H9 (cell line): ENCODE results near the gene PPTC7. TPM values are rescaled to one million over a fixed set of nuclear protein-coding genes. Genes with fewer than 3 reads are reported as not detected.

Experiments used
- DNase-seq: peaks from one replicate; pipeline ENCODE4 v3.0.0-alpha.2; 2017
- H2AFZ ChIP-seq: one replicate; pipeline ENCODE4 v1.6.1; 2013; ENCODE audit warnings: mild to moderate bottlenecking, low read length, control low read depth, moderate library complexity
- H2AK5ac ChIP-seq: 2 replicates; pipeline ENCODE4 v1.6.1; 2013; ENCODE audit warnings: low read length, control low read depth, mixed read lengths; ENCODE audit not compliant: insufficient read length
- H2BK120ac ChIP-seq: one replicate; pipeline ENCODE4 v1.6.1; 2013; ENCODE audit warnings: low read depth, mild to moderate bottlenecking, low read length, control low read depth, inconsistent platforms; ENCODE audit not compliant: poor library complexity, severe bottlenecking
- H2BK12ac ChIP-seq: 2 replicates; pipeline ENCODE4 v1.6.1; 2013; ENCODE audit warnings: low read length, control low read depth, mixed read lengths, low read depth; ENCODE audit not compliant: insufficient read length
- H2BK15ac ChIP-seq: 2 replicates; pipeline ENCODE4 v1.6.1; 2013; ENCODE audit warnings: low read depth, low read length, control low read depth
- H2BK20ac ChIP-seq: one replicate; pipeline ENCODE4 v1.6.1; 2013; ENCODE audit warnings: low read depth, mild to moderate bottlenecking, low read length, control low read depth, inconsistent platforms; ENCODE audit not compliant: poor library complexity, severe bottlenecking
- H2BK5ac ChIP-seq: 2 replicates; pipeline ENCODE4 v1.6.1; 2013; ENCODE audit warnings: low read length, control low read depth, mixed read lengths; ENCODE audit not compliant: insufficient read length
- H3K14ac ChIP-seq: 2 replicates; pipeline ENCODE4 v1.6.1; 2013; ENCODE audit warnings: low read length, control low read depth; ENCODE audit not compliant: insufficient read depth
- H3K18ac ChIP-seq: 2 replicates; pipeline ENCODE4 v1.6.1; 2013; ENCODE audit warnings: low read depth, mild to moderate bottlenecking, mixed read lengths, low read length, control low read depth; ENCODE audit not compliant: insufficient read length
- H3K23ac ChIP-seq: 2 replicates; pipeline ENCODE4 v1.6.1; 2013; ENCODE audit warnings: low read length, control low read depth, mixed read lengths, low read depth; ENCODE audit not compliant: insufficient read length
- H3K23me2 ChIP-seq: 2 replicates; pipeline ENCODE4 v1.6.1; 2013; ENCODE audit warnings: low read depth, mild to moderate bottlenecking, mixed read lengths, low read length, control low read depth; ENCODE audit not compliant: insufficient read length, poor library complexity, severe bottlenecking
- H3K27ac ChIP-seq: 2 replicates; pipeline ENCODE4 v1.5.1; 2013; ENCODE audit warnings: low read length, control low read depth, mixed read lengths, low read depth; ENCODE audit not compliant: insufficient read length
- H3K27me3 ChIP-seq: 2 replicates; pipeline ENCODE4 v1.6.1; 2013; ENCODE audit warnings: low read length, control low read depth, inconsistent platforms; ENCODE audit not compliant: insufficient read depth
- H3K4ac ChIP-seq: 2 replicates; pipeline ENCODE4 v1.6.1; 2013; ENCODE audit warnings: low read depth, mild to moderate bottlenecking, control low read depth, inconsistent platforms, low read length, moderate library complexity
- H3K4me1 ChIP-seq: 2 replicates; pipeline ENCODE4 v1.6.1; 2013; ENCODE audit warnings: low read length, control low read depth, inconsistent platforms; ENCODE audit not compliant: insufficient read depth
- H3K4me2 ChIP-seq: 2 replicates; pipeline ENCODE4 v1.6.1; 2013; ENCODE audit warnings: low read length, control low read depth, mixed read lengths; ENCODE audit not compliant: insufficient read length, insufficient read depth
- H3K56ac ChIP-seq: 2 replicates; pipeline ENCODE4 v1.6.1; 2013; ENCODE audit warnings: low read depth, mild to moderate bottlenecking, mixed read lengths, low read length, control low read depth; ENCODE audit not compliant: insufficient read length
- H3K79me1 ChIP-seq: 2 replicates; pipeline ENCODE4 v1.6.1; 2013; ENCODE audit warnings: low read depth, mild to moderate bottlenecking, moderate library complexity, low read length, control low read depth, inconsistent platforms; ENCODE audit not compliant: insufficient read depth, poor library complexity, severe bottlenecking
- H3K79me2 ChIP-seq: 2 replicates; pipeline ENCODE4 v1.6.1; 2013; ENCODE audit warnings: low read length, control low read depth, inconsistent platforms; ENCODE audit not compliant: insufficient read depth
- H3K9ac ChIP-seq: 2 replicates; pipeline ENCODE4 v1.6.1; 2013; ENCODE audit warnings: low read length, control low read depth, mixed read lengths; ENCODE audit not compliant: insufficient read length; ENCODE audit errors: extremely low read depth
- H3K9me3 ChIP-seq: one replicate; pipeline ENCODE4 v1.6.1; 2013; ENCODE audit warnings: low read depth, low read length, inconsistent platforms; ENCODE audit not compliant: control insufficient read depth
- H3T11ph ChIP-seq: one replicate; pipeline ENCODE4 v1.6.1; 2013; ENCODE audit warnings: mild to moderate bottlenecking, low read length, control low read depth, inconsistent platforms
- H4K20me1 ChIP-seq: one replicate; pipeline ENCODE4 v1.6.1; 2013; ENCODE audit not compliant: control insufficient read depth, insufficient read length, insufficient read depth
- H4K5ac ChIP-seq: 2 replicates; pipeline ENCODE4 v1.6.1; 2013; ENCODE audit warnings: low read depth, mild to moderate bottlenecking, mixed read lengths, low read length, control low read depth; ENCODE audit not compliant: insufficient read length
- H4K8ac ChIP-seq: replicated peaks from 2 replicates; pipeline ENCODE4 v1.6.1; 2013; ENCODE audit warnings: low read length, control low read depth, mixed read lengths, low read depth; ENCODE audit not compliant: insufficient read length
- H4K91ac ChIP-seq: 2 replicates; pipeline ENCODE4 v1.6.1; 2013; ENCODE audit warnings: low read depth, mild to moderate bottlenecking, moderate library complexity, mixed read lengths, low read length, control low read depth; ENCODE audit not compliant: insufficient read length
- H3K27ac Mint-ChIP-seq, 3 experiments: 2 replicates in 2 of 3; 3 replicates in 1 of 3; pipeline ENCODE4 v1.8.0; 2020 to 2021; ENCODE audit warnings: mixed read lengths in 3 of 3, mild to moderate bottlenecking in 1 of 3, moderate library complexity in 1 of 3
- H3K27me3 Mint-ChIP-seq: 2 replicates; pipeline ENCODE4 v1.8.0; 2021; ENCODE audit warnings: low read depth, mild to moderate bottlenecking, moderate library complexity, mixed read lengths
- H3K36me3 Mint-ChIP-seq, 3 experiments: 2 replicates in 2 of 3; 3 replicates in 1 of 3; pipeline ENCODE4 v1.8.0; 2020 to 2021; ENCODE audit warnings: low read depth in 3 of 3, mixed read lengths in 3 of 3; ENCODE audit not compliant: insufficient read depth in 1 of 3
- H3K4me1 Mint-ChIP-seq, 2 experiments: 2 replicates each; pipeline ENCODE4 v1.8.0; 2020; ENCODE audit warnings: mixed read lengths in 2 of 2
- H3K4me3 Mint-ChIP-seq, 2 experiments: 2 replicates in 1 of 2; 3 replicates in 1 of 2; pipeline ENCODE4 v1.8.0; 2020 to 2021; ENCODE audit warnings: mild to moderate bottlenecking in 2 of 2, mixed read lengths in 2 of 2, moderate library complexity in 1 of 2
- H3K9me3 Mint-ChIP-seq, 2 experiments: 2 replicates in 1 of 2; 3 replicates in 1 of 2; pipeline ENCODE4 v1.8.0; 2020; ENCODE audit warnings: mild to moderate bottlenecking in 2 of 2, mixed read lengths in 2 of 2, moderate library complexity in 1 of 2
- CTCF ChIP-seq: fragments of 200-600 bp; sonication (generic); conservative IDR thresholded peaks from 3 replicates; pipeline ENCODE4 v1.8.0; 2021; ENCODE audit warnings: antibody characterized with exemption, mild to moderate bottlenecking
- WGBS: extraction: QIAGEN DNeasy Blood & Tissue Kit; methylation state at CpG from one replicate; pipeline ENCODE4 v1.1.7; 2013; ENCODE audit warnings: missing lambda C conversion rate, low lambda C conversion rate, mixed read lengths; ENCODE audit not compliant: insufficient read length; ENCODE audit errors: extremely low coverage; 5-methylcytosine and 5-hydroxymethylcytosine counted together
- total RNA-seq: library from RNA; stranded (reverse); gene quantifications from 2 replicates; pipeline ENCODE4 v1.2.1, GENCODE V29; 2021

Gene PPTC7
- total RNA-seq, 1 experiment from 2014 or later = 15.8 TPM

GRCh38 chr12:110619534-110619953, 36.4 kb upstream of the PPTC7 start:
- H3K56ac ChIP-seq = no peak overlapping the region
- no peak overlapping the region for H2AK5ac ChIP-seq
- H3K18ac ChIP-seq = no peak overlapping the region
- no peak overlapping the region for H4K8ac ChIP-seq
- no peak overlapping the region for H4K5ac ChIP-seq
- no peaks in the 10 kb centered on the region for H3K23me2 ChIP-seq
- no peaks in the 10 kb centered on the region for H3K79me1 ChIP-seq
- Mint-ChIP-seq H3K27ac (no peak overlapping the region; a peak in 1 of 7 replicates), H3K4me3 (no peak overlapping the region), H3K36me3 (0 out of 7 replicates have a peak, but pooled peaks cover 0 to 2% (median 0%) of the 10 kb centered on the region in 3 experiments), H3K4me1 (peaks cover 3 to 8% of the 10 kb centered on the region in 2 experiments), H3K27me3 (no peaks in the 10 kb centered on the region), H3K9me3 (no peaks in the 10 kb centered on the region)
- no peak overlapping the region for H3K27ac ChIP-seq
- no peak overlapping the region for H4K91ac ChIP-seq
- H2AFZ ChIP-seq = no peak overlapping the region
- no peak overlapping the region for H3K23ac ChIP-seq
- no CpG with 5 or more reads among the region's 4 CpGs for WGBS
- no peak overlapping the region for H2BK12ac ChIP-seq
- no peaks in the 10 kb centered on the region for H3K4me1 ChIP-seq
- no peak overlapping the region for H2BK5ac ChIP-seq
- H4K20me1 ChIP-seq = no peaks in the 10 kb centered on the region
- no peak for TF ChIP-seq CTCF
- H2BK15ac ChIP-seq = no peak overlapping the region
- H3K14ac ChIP-seq = no peak overlapping the region
- no peak overlapping the region for H3T11ph ChIP-seq
- no peaks in the 10 kb centered on the region for H3K79me2 ChIP-seq
- H3K4ac ChIP-seq = no peak overlapping the region
- DNase-seq = no peak
- H3K9ac ChIP-seq = no peak overlapping the region
- H3K9me3 ChIP-seq = no peaks in the 10 kb centered on the region
- H2BK20ac ChIP-seq = no peak overlapping the region
- no peaks in the 10 kb centered on the region for H3K27me3 ChIP-seq
- no peak overlapping the region for H3K4me2 ChIP-seq
- no peak overlapping the region for H2BK120ac ChIP-seq
